SK-N-SH treated with all-trans-retinoic acid at 6 μM for 48 hours (cell line): ENCODE data around the gene ASPRV1.

Experiments used
- ATAC-seq: fragments of 200-7000 bp; cut with Tn5 transposase; 3 replicates; pipeline ENCODE4 v1.9.1; 2020; ENCODE audit warnings: mild to moderate bottlenecking, moderate library complexity
- ARNTL ChIP-seq: fragments of 450-650 bp; formaldehyde crosslinking; IDR thresholded peaks from 2 replicates; pipeline ENCODE4 v1.5.0; 2020; ENCODE audit warnings: low read depth, mild to moderate bottlenecking, moderate library complexity, borderline replicate concordance
- CREB5 ChIP-seq: fragments of 250-450 bp; sonication (Bioruptor Pico); IDR thresholded peaks from 2 replicates; pipeline ENCODE4 v1.5.1; 2020; ENCODE audit warnings: low read depth, mild to moderate bottlenecking, moderate library complexity
- CSDC2 ChIP-seq: fragments of 250-450 bp; sonication (Bioruptor Pico); IDR thresholded peaks from 2 replicates; pipeline ENCODE4 v1.5.0; 2020; ENCODE audit warnings: mild to moderate bottlenecking, moderate library complexity
- CSRNP3 ChIP-seq: fragments of 250-450 bp; sonication (Bioruptor Pico); IDR thresholded peaks from 2 replicates; pipeline ENCODE4 v1.5.1; 2021; ENCODE audit warnings: mild to moderate bottlenecking, moderate library complexity
- ESRRG ChIP-seq: fragments of 250-450 bp; sonication (Bioruptor Pico); IDR thresholded peaks from 2 replicates; pipeline ENCODE4 v1.6.1; 2021; ENCODE audit warnings: mild to moderate bottlenecking
- GLIS3 ChIP-seq: fragments of 250-450 bp; sonication (Bioruptor Pico); IDR thresholded peaks from 2 replicates; pipeline ENCODE4 v1.5.0; 2020; ENCODE audit warnings: mild to moderate bottlenecking, moderate library complexity
- OSR1 ChIP-seq: fragments of 250-450 bp; sonication (Bioruptor Pico); IDR thresholded peaks from 2 replicates; pipeline ENCODE4 v1.8.0; 2022; ENCODE audit warnings: moderate library complexity, mild to moderate bottlenecking, inconsistent platforms
- POU6F1 ChIP-seq: fragments of 250-450 bp; sonication (Bioruptor Pico); IDR thresholded peaks from 2 replicates; pipeline ENCODE4 v1.8.0; 2021; ENCODE audit warnings: low read depth, mild to moderate bottlenecking, moderate library complexity, borderline replicate concordance
- PPARA ChIP-seq: fragments of 250-450 bp; sonication (Bioruptor Pico); IDR thresholded peaks from 2 replicates; pipeline ENCODE4 v1.5.0; 2020; ENCODE audit warnings: mild to moderate bottlenecking, borderline replicate concordance
- RARB ChIP-seq: fragments of 250-450 bp; sonication (Bioruptor Pico); IDR thresholded peaks from 2 replicates; pipeline ENCODE4 v1.8.0; 2021; ENCODE audit warnings: mild to moderate bottlenecking, moderate library complexity
- SNAI2 ChIP-seq: fragments of 250-450 bp; sonication (Bioruptor Pico); IDR thresholded peaks from 2 replicates; pipeline ENCODE4 v1.5.0; 2020; ENCODE audit warnings: mild to moderate bottlenecking, moderate library complexity
- TCF4 ChIP-seq: fragments of 250-450 bp; sonication (Bioruptor Pico); IDR thresholded peaks from 2 replicates; pipeline ENCODE4 v1.8.0; 2021; ENCODE audit warnings: mild to moderate bottlenecking, moderate library complexity, borderline replicate concordance
- TOX ChIP-seq: fragments of 250-450 bp; sonication (Bioruptor Pico); IDR thresholded peaks from 2 replicates; pipeline ENCODE4 v1.8.0; 2021; ENCODE audit warnings: mild to moderate bottlenecking, moderate library complexity, borderline replicate concordance
- TSHZ2 ChIP-seq: fragments of 250-450 bp; sonication (Bioruptor Pico); IDR thresholded peaks from 2 replicates; pipeline ENCODE4 v1.5.0; 2020; ENCODE audit warnings: mild to moderate bottlenecking, moderate library complexity
- ZC3H10 ChIP-seq: fragments of 250-450 bp; sonication (Bioruptor Pico); IDR thresholded peaks from 2 replicates; pipeline ENCODE4 v1.5.1; 2021; ENCODE audit warnings: mild to moderate bottlenecking, moderate library complexity
- ZFP3 ChIP-seq: fragments of 250-450 bp; sonication (Bioruptor Pico); IDR thresholded peaks from 2 replicates; pipeline ENCODE4 v1.5.0; 2020; ENCODE audit warnings: mild to moderate bottlenecking, moderate library complexity
- ZNF565 ChIP-seq: fragments of 450-650 bp; formaldehyde crosslinking; conservative IDR thresholded peaks from 2 replicates; pipeline ENCODE4 v1.5.0; 2020; ENCODE audit warnings: low read depth, mild to moderate bottlenecking, moderate library complexity
- ZNF70 ChIP-seq: fragments of 450-650 bp; formaldehyde crosslinking; IDR thresholded peaks from 2 replicates; pipeline ENCODE4 v1.5.0; 2020; ENCODE audit warnings: mild to moderate bottlenecking, moderate library complexity
- ZNF8 ChIP-seq: fragments of 450-650 bp; formaldehyde crosslinking; IDR thresholded peaks from 2 replicates; pipeline ENCODE4 v1.5.0; 2020; ENCODE audit warnings: mild to moderate bottlenecking, moderate library complexity

ASPRV1 gene

GRCh38 chr2:69948032-69948962 lies 13.1 kb downstream of the ASPRV1 start (continued):
- TF ChIP-seq POU6F1 (CRISPR knock-in tag) (no peak), RARB (CRISPR knock-in tag) (no peak)

- ATAC-seq: no peak
- TF ChIP-seq TCF4 (CRISPR knock-in tag) (no peak), ZNF70 (no peak), CREB5 (CRISPR knock-in tag) (no peak), TSHZ2 (CRISPR knock-in tag) (no peak), CSRNP3 (no peak)
These were observed 14.0 kb downstream of the ASPRV1 start for GRCh38 chr2:69947325-69947931.

GRCh38 chr2:69946351-69947324 lies 14.8 kb downstream of the ASPRV1 start:
- TF ChIP-seq ZC3H10: no peak
- ATAC-seq: peak; percentile 73

GRCh38 chr2:69945941-69946340 lies 15.5 kb downstream of the ASPRV1 start:
- ATAC-seq: no peak
- TF ChIP-seq PPARA (CRISPR knock-in tag) (no peak), ESRRG (no peak), ZFP3 (CRISPR knock-in tag) (no peak), ZNF70 (no peak), POU6F1 (CRISPR knock-in tag) (no peak), ARNTL (CRISPR knock-in tag) (no peak), ZNF565 (CRISPR knock-in tag) (no peak), ZNF8 (CRISPR knock-in tag) (no peak), TOX (CRISPR knock-in tag) (no peak), OSR1 (CRISPR knock-in tag) (no peak), TSHZ2 (CRISPR knock-in tag) (no peak), CREB5 (CRISPR knock-in tag) (no peak), CSDC2 (CRISPR knock-in tag) (no peak), SNAI2 (CRISPR knock-in tag) (no peak), RARB (CRISPR knock-in tag) (no peak), GLIS3 (no peak)
